Measurements from ENCODE around the gene CTRB2.
"Not testable (repeated sequence)": the region's sequence is repeated elsewhere in the genome, so short reads cannot be mapped to it uniquely, and the experiment has no call there.

The CTRB2 gene

GRCh38 chr16:75241955-75242354 lies 35.0 kb upstream of the CTRB2 start:
- DNase-seq = no peak

- no peak for DNase-seq
These were observed 34.5 kb upstream of the CTRB2 start for GRCh38 chr16:75241412-75241811.

DNA sequence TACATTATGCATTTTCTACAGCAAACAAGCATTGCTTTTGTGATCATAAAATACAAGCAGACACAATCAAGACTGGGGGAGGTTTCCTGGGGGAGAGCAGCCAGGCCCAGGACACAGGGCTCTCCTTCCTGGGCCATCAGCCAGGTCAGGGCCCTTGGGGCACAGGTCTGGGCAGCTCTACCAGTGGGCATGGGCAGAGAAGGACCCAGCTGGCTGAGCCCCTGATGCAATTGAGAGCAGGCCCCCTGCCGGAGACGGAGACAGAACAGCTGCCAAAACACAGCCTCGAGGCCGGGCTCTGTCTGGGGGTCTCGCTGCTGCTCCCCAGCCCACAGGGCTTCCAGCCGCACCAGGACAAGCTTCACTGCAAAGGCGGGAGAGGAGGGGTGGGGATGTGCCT lies 33.7 kb upstream of the CTRB2 start:
- DNase-seq = not testable (repeated sequence)

DNA sequence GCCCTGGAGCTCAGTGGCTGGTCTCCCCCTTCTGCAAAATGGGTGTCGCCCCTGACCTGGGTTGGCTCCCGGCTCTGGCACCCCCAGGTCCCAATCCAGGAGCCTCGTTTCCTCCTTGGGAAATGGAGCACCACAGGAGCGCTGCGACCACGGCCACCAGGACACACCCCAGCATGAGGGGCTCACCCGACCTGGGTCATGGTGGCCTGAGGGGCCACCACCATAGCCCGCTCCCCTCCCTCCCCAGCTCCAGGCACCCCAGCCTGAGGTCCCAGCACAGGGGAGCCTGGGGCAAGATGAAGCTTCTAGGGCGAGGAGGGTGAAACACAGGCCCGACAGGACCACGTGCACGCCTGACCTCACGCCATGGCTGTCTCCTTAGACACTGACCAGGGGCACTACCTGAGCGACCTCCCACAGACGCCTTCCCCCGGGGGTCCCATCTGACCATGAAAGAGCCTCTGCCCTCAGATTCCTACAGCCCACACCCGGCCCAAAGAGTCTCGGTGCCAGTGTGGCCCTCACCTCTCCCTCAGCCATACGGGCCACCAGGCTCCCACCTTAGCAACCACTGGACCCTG lies 32.7 kb upstream of the CTRB2 start:
- DNase-seq = no peak

DNA sequence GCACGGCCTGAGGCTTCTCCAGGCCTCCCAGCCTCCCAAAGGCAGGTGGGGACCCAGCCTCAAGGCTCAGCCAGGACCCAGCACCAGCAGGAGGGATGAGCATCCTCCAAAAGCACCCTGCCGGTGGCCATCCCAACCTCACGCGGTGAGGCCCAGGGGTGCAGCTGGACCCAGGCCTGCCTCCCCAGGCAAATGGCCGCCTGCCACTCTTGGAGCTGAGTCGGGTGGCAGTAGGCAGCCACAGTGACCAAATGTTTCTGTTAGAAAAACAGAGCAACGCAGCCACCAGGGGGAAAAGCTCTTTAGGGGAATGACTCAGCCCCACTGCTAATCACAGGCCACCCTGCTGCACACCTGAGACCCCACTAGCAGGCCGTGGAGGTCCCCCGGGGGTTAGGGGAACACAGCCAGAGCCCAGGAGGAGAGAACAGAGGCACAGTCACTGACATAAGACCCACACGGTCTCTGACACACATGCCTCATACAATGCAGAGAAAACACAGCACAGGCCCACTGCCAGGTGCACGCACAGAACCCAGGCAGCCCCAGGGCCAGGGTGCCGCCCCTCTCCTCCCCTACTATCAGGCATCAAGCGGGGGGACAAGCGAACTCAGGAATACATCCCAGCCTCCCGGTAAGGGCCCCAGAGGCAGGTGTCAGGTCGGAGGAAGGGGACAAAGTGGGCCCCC lies 32.0 kb upstream of the CTRB2 start:
- DNase-seq = peak in 1 of 2 experiments; percentile 79

GRCh38 chr16:75238132-75238852 lies 31.3 kb upstream of the CTRB2 start:
- DNase-seq = peak; percentile 67 to 83

DNA sequence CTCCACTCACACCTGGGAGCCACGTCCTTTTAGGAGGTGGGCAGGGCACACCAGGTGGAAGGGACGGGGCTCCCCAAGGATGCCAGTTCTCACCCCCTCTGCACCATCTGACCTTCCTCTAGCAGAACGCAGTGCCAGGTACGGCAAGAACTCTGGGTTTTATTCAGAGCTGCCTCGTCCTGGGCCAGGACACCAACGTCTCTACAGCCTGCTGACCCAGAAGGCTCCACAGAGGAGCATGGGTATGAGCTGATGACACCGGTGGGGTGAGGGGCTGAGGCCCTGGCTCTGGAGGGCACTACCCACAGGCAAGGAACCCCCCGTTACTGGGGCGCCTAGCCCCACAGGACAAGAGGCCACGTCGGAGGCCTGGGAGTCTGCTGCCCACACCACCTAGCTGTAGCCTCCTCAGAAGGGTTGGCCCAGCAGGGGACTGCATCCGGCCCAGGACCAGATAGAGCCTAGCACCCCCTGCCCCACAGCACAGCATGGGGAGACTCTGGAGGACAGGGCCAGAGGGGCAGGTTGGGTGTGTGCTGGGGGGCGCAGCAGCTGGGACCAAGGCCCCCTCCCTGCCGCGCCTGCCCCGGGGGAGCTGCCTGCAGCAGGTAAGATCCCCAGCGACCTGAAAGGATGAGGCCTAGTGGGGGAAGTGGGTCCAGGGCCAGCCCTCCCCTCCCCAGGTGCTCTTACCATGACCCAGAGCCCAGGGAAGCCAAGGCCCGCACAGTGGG lies 30.6 kb upstream of the CTRB2 start:
- DNase-seq = no peak

GRCh38 chr16:75236736-75237397 lies 29.9 kb upstream of the CTRB2 start:
- DNase-seq = no peak

GRCh38 chr16:75236232-75236631 lies 29.3 kb upstream of the CTRB2 start:
- no peak for DNase-seq

DNA sequence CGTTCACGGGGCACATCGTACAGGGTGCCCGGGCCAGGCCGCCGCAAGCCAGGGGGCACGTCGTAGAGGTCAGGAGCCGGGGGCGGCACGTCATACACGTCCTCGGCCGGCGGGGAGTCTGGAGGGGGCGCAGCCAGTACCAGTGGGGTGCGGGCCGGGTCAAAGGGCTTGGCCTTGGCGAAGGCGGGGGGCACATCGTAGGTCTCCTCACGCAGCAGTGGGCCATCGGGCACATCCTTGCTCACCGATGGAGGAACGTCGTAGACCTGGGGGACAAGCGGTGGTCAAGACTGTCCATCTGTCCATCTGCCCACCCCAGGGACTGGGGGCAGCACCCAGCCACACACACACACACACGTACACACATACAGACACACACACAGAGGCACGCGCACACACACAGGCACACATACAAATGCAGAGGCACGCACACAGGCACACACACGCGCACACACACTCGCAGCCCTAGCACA lies 28.8 kb upstream of the CTRB2 start:
- no peak for DNase-seq

GRCh38 chr16:75234856-75235696 lies 28.1 kb upstream of the CTRB2 start:
- DNase-seq = no peak

DNA sequence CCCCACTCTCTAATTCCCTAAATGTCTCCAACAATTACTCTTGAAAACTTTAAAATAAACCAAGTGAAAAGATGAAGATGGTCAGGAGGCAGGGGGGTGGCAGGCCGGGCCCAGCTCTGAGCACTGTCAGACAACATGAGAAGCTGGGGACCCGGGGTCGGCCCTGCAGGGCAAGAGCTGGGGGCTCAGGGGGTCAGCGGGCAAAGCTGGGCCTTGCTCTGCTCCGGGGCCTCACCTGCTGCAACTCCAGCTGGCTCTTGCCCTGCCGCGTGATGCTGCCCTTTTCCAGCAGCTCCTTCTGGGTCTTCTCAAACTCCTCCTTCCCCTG lies 26.6 kb upstream of the CTRB2 start:
- DNase-seq = no peak

DNA sequence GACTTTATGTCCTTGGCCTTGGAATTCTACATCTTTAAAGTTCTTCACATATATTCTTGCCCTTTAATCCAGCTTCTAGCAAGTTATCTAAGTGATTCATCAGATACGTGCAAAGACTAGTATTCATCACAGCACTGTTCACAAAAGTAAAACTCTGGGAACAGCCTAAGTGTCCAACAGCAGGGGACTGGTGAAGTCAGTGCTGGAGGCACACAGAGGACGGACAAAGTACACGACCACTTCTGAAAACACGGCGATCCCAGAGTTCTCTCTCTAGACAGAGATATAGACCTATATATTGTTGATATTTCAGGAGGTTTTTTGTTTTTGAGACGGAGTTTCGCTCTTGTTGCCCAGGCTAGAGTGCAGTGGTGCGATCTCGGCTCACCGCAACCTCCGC lies 24.6 kb upstream of the CTRB2 start:
- DNase-seq = no peak

GRCh38 chr16:75230471-75231110 lies 23.6 kb upstream of the CTRB2 start:
- no peak for DNase-seq

- no peak for DNase-seq
These were observed 22.4 kb upstream of the CTRB2 start for GRCh38 chr16:75229172-75230031.

- no peak for DNase-seq
These were observed 21.4 kb upstream of the CTRB2 start for GRCh38 chr16:75228143-75228976.

- no peak for DNase-seq
These were observed 20.6 kb upstream of the CTRB2 start for GRCh38 chr16:75227361-75228142.

DNA sequence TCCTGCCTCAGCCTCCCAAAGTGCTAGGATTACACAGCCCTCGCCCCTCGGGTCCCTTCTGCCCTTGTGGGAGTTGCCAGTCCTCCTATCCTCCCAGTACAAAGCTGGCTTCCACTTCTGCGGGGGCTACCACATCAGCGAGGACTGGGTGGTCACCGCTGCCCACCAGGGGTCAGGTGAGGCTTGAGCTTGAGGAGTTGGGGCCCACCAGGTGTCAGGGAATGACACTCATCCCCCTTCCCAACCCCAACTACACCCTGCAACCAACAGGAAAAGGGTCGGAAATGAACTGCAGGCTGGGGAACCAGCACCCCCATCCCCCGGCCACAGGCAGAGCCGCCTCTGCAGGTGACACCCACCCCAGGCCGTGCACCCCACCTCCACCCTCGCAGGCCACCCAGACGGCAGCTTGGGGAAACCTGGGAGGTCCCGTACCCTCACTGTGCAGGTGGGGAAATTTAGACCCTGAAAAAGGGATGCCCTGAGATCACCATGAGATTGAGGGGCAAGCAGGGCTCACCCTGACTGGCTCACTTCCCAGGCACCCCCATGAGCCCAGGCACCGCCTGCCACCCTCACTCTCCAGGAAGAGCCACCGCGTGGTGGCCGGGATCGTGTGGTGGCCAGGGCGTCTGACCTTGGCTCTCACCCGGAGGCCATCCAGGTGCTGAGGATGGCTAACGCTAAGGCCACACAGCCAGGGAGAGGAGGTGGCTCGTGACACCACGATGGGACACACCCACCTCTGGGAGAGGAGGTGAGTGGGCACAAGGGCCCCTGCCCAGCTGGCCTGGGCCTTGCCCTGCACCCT lies 19.8 kb upstream of the CTRB2 start:
- DNase-seq = no peak
